GM12873 (cell line): ENCODE results near the gene ATP8B4.
A peak's percentile ranks its signal among the peaks of the same experiment; 100 is the strongest.

Experiments
- CTCF ChIP-seq: IDR thresholded peaks from 2 replicates; pipeline ENCODE4 v1.5.1; 2012; ENCODE audit warnings: low read depth, mild to moderate bottlenecking, moderate library complexity, low read length, control low read depth; ENCODE audit not compliant: insufficient read depth; ENCODE audit errors: missing control alignments

Gene ATP8B4

GRCh38 chr15:50057905-50058639, 61.0 kb downstream of the ATP8B4 start:
- TF ChIP-seq CTCF: no peak

- TF ChIP-seq CTCF: no peak
Observed at GRCh38 chr15:50057196-50057595, 61.8 kb downstream of the ATP8B4 start.

GRCh38 chr15:50055750-50056157, 63.3 kb downstream of the ATP8B4 start:
- TF ChIP-seq CTCF: no peak

GRCh38 chr15:50055332-50055731, 63.7 kb downstream of the ATP8B4 start:
- TF ChIP-seq CTCF: no peak

GRCh38 chr15:50053055-50053856, 65.8 kb downstream of the ATP8B4 start:
- no peak for TF ChIP-seq CTCF

- TF ChIP-seq CTCF: peak; percentile 63
Observed at GRCh38 chr15:50051811-50052419, 67.1 kb downstream of the ATP8B4 start.
